DMS53 treated with DMSO at 0.1 percent for 48 hours (cell line): ENCODE measurements around the gene DTNB.
A peak's percentile ranks its signal among the peaks of the same experiment; 100 is the strongest.

Source experiments
- DNase-seq: peaks from one replicate; lab custom pipeline; 2025; ENCODE audit not compliant: unreplicated experiment; lab: John Stamatoyannopoulos, UW

The DTNB gene

DNA sequence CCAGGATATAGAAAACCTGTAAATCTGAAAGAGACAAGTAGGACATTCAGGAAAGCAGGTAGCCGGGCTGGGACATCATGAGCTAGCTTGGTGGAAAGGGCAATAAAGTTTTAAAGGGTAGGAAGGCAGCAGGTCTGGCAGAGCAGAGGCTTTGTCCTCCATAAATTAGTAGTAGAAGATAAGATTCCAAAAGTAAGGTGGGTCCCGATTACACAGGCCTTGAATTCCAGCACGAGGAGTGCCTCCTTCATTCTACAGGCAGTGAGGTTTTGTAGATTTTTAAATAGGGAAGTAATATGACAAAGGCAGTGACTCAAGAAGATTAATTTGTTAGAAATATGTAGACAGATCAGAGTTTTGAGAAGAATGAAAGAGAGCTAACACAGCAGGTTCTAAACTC lies 160.7 kb downstream of the DTNB start:
- no peak for DNase-seq

DNA sequence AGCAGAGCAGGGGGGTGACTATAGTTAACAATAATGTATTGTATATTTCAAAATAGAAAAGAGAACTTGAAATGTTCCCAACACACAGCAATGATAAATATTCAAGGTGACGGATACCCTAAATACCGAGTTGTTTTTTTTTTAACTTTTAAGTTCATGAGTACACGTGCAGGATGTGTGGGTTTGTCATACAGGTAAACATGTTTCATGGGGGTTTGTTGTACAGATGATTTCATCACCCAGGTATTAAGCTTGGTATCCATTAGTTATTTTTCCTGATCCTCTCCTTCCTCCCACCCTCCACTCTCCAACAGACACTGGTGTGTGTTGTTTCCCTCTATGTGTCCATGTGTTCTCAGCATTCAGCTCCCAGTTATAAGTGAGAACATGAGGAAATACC lies 167.2 kb downstream of the DTNB start:
- no peak for DNase-seq

DNA sequence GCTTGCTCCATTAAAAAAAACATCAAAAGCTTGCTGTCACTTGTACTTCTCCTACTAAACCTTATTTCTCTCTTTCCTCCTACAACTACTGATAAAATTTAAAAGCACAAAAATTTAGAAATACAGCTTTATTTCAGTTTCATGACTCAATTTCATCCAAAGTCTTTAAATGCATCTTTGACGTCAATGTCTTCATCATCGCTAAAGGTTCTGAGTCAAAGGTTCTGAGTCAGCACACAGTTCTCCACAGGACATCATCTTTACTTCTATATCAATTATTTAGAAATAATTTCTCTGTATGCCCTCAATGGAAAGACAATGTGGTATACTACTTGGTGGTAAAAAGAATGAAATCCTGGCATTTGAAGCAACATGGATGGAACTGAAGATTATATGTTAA lies 167.8 kb downstream of the DTNB start:
- DNase-seq, result no peak

DNA sequence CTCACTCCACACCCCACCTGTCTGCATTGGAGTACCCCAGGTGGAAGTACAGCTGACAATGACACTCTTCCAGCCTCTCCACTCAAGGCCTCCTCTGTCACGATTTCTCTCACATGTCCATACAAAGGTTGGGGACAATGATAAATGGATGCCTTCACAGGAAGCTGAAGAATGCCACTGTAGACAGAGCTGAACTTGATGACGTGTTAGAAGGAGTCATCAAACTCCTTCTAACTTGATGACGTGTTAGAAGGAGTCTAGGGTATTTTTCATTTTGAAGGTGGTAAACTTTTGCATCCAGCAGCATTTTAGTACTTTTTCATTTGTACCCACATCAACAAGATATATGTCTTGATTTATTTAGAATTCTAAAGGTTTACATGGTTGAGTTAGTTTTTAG lies 168.2 kb downstream of the DTNB start:
- DNase-seq, result no peak

DNA sequence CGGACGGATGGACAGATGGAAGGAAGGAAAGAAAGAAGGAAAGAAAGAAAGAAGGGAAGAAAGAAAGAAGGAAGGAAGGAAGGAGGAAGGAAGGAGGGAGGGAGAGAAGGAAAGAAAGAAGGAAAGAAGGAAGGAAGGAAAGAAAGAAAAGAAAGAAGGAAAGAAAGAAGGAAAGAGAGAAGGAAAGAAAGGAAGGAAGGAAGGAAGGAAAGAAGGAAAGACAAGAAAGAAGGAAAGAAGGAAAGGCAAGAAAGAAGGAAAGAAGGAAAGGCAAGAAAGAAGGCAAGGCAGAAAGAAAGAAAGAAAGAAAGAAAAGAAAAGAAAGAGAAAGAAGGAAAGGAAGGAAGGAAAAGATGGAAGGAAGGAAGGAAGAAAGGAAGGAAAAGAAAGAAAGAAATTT lies 169.1 kb downstream of the DTNB start:
- DNase-seq, result no peak

DNA sequence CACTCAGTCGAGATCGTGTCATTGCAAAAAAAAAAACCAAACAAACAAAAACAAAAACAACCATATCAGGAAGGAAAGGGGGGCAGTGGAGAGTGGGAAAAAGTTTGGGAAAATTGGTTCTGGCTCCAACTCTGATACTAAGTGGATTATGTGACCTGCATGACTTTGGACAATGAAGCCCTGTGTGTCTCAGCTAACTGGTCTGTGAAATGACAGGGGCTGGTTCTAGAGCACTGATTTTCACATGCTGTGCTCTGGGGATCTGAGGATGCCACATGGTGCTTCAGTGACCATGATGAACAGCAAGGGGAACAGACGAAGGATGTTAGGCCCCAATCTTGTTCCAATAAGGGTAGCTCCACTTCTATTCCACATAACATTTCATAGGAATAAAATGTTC lies 174.2 kb downstream of the DTNB start:
- DNase-seq, result no peak

DNA sequence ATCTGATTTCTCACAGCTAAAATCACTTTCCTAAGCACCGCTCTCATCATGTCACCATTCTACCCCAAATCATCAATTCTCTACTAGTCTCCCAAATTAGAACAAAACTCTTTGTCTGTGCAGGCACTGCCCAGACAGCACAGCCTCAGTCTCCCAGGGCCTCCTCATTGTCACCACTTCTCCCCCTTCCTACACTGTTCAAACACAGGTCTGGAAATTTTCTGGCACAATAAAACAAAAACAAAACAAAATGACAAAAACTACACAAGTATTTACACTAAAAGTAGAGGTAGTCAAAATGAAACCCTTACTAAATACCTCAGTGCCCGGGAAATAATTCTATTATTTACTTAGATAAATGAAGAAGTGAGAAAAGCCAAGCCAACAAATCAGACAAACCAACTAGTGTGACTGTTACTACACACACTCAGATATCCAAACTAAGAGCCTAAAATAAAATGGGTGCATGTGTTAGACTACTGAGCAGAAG lies 175.4 kb downstream of the DTNB start:
- no peak for DNase-seq

DNA sequence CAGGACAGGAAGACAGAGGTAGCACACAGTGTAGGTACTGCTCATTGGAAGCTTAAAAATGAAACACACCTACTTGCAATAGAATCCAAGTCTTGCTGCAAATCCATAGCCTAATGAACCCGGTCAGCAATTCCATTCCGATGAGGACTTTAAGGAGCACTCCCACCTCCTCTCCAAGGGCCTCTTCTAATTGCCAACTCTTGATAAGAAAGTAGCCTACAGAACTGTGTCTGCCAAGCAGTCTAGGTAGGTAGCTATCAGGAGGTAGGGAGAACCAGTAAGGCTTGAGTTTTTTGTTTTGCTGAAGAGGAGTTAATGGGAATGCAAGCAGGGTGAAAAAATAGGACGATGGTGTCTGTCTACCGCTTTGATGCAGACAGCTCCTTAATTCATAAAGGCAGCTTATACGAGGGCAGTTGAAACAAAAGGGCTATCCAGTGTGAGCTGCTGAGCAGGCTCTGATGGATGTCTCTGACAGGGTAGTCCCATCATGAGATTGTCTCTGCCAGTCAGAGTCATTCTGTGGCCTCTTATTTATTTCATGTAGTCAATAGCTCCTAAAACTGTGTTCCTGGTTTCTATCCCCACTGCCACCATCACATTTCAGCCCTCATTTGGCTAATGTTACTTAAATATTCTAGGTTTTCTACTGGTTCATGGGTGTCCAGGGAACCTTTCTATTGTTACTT lies 176.0 kb downstream of the DTNB start:
- DNase-seq, result no peak

DNA sequence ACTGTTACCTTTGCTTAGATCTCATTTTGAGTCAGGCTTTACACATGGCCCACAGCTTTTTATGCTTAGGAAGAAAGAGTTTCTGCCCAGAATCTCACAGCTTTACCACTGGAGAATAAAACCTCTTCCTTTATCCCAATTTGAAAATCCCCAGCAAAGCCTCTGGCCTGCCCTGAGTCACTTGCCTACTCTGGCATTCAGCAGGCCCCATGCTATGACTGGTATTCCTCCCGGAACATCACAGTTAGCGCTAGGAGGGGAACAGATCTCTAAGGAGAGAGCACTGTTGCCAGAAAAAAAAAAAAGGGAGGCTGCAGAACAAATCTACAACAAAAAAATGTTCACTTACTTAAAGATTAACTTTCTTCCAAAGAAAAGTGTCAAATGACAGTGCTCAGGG lies 178.8 kb downstream of the DTNB start:
- no peak for DNase-seq

DNA sequence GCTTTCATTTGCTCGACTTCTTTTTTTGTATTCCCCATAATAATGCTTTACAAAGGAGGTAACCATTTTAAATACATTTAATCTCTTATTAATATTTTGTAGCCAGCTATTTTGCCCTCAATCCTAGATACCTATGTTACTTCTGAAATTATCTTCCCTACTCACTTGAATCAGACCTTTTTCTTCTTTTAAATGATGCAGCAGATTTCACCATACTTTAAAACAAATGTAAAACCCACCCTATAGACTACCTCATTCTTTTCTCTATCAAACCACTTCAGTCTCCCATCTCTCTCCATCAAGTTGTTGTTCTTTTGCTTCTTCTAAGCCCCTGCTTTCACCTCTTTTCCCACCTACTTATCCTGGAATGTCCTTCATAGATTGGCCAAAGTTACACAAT lies 180.2 kb downstream of the DTNB start:
- DNase-seq, result no peak

DNA sequence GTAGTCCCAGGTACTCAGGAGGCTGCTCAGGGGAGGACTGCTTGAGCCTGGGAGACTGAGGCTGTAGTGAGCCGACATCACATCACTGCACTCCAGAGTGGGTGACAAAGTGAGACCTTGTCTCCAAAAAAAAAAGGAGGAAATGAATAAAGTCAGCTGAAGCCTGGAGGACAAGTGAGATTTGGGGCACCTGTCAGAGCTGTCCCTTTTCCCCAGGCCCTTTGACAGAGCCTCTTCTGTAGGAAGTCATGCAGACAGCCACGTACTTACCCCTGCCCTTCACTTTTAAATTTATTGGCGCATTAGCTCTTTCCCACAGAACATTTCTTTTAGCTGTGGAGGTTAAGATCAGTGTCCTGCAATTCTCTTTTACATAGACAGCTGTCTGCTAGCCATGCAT lies 180.7 kb downstream of the DTNB start:
- DNase-seq, result peak; percentile 31

DNA sequence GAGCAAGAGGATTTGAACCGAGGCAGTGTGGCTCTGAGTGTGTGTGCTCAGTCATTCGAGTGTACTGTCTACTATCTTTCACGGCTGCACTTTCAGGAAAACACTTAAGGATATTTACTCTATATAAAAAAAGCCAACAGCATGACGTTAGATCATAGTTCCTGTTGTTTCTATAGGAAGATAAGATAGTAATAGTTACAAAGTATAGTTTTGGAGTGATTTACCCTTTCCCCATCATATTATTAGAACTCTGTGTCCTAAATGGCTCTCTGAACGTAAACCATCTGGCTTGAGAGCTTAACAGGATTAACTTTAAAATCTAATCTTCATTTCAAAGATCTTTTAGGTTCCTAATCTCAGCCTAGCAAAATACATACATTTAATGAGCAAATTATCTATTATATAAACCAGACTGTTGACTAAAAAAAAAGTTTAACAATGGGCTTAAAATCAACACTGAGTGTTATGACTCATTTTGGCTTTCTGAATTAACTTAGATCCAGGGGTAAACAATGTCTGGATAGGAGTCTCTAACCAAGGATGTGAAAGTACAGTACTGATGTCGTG lies 181.3 kb downstream of the DTNB start:
- peak; percentile 71 for DNase-seq

DNA sequence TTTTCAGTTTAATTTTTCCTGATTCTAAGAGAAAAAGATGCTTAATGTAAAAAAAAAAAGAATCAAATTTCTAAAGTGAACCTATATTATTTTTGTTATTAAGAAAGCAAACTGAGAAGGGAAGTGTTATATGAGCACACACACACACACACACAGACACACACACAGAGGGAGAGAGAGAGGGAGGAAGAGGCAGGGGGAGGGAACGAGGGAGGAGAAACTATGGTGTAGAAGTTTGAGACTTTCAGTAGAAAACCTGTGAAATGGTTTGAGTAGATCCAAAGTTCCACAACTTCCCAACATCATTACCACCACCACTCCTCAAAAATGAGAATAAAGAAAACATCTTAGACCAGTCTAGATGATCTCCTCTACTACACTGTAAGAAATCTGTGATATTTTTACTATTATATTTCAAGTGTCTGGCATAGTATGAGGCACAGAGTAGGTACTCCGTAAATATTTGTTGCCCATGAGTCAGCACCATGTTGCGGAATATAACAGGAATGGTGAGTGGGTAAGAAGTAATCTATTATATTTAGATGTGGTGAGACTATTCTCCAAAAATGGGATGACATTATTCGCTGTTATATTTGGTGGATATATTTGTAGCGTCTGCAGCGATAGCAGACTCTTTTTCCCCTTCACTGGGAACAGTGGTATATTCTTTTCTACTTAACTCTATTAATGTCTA lies 182.2 kb downstream of the DTNB start:
- peak; percentile 4 for DNase-seq

DNA sequence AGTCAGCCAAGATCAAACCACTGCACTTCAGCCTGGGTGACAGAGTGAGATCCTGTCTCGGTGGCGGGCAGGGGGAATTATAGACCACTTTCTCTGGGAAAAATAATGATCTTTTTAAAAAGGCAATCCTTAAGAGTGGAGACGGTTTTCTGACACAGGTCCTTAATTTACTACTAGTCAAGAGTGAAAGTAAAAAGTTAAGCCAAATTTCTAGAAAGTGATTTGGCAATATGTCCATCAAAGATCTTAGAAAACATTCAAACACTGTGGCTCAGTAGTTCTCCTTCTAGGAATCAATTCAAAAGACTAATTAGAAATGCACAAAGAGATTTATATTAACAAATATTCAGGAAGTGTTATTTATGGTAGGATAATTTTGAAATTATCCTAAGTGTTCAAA lies 183.2 kb downstream of the DTNB start:
- DNase-seq, result no peak

DNA sequence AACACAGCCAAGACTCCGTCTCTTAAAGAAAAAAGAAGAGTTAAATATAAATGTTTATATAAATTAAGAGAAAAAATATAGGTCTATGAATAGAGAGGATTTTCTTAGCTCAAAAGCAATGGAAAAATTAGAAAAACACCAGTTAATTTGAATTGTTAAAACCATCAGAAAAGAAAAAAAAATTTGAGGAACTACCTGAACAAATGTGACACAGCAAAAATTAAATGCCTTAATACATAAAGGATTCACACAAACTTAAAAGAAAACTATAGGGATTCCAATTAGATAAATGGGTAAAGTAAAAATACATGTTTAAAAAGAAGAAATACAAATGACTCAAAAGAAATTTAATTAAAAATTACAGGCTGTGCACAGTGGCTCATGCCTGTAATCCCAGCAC lies 183.7 kb downstream of the DTNB start:
- DNase-seq, result no peak

DNA sequence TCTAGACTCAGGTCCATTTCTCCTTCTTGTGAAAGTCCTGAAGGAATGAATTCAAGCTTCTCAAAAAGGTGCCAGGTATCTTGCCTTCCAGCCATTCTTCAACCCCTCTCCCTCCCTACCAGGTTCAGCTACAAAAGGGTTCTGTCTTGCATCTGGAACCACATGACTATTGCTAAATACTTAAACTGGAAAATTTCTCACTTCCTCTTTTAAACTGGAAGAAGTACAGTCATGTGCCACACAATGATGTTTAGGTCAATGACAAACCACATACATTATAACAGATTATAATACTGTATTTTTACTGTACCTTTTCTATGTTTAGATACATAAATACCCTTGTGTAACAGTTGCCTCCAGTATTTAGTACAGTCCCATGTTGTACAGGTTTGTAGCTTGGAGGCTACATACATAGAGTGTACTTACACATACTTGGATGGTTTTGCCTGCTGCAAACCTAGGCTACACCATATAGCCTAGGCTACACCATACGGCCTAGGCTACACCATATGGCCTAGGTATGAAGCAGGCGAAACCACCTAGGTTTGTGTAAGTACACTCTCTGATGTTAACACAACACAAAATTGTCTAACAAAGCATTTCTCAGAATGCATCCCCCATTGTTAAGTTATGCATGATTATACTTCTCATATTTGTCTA lies 189.6 kb downstream of the DTNB start:
- DNase-seq, result no peak

DNA sequence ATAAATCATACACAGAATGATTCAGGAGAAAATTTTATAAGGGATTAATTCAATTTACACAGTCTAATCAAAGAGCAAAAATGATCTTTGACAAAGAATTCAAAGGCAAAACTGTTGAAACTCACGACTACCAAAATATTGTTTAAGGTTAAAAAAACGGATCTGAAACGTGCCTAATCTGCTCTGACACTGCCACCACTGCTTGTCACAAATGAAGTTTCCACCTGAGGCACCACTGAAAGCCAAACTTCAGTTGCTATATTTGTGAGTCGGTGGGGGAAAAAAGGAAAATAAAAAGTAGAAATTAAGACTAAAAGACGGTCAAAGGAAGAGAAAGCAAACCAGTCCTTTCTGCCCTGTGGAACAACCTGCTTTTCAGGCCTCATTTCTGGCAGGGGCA lies 191.0 kb downstream of the DTNB start:
- DNase-seq, result no peak

DNA sequence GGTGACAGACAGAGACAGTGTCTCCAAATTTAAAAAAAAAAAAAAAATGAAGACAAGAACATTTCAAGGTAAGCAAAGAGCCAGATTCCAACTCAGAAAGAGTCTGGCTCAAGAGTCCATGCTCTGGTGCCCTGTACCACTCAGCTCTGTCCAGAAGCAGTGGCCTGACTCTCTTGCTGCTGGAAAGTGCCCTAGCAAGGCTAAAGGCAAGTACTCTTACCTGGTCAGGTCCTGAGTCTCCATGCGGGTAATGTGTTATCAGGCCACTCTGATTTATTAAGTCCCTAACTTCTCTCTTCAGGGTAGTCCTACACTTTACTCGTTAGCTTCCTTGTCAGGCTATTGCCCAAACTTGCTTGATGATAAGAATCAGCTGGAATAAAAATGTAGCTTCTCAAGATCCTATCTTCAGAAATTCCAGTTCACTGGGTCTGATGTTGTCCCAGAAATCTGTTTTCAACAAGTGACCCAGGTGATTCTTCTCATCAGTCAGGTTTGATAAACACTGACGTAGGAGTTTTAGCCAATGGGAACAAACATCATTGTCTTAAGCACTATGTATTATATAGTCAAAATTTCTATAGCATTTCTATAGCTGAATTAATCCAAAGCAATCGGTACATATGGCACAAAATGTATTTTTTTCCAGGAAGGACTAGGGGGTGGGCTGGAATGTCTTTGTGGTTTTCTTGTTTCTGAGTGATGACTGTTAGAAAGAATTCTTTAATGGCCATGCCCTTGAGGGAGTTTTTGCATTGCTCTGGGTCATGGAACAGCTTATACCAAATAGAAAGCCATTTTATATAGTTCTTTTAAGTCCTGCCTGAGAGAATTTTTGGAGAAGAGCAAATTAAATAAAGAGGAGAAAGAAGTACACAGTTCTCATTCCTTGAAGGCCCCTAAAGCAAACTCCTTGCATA lies 191.7 kb downstream of the DTNB start:
- no peak for DNase-seq

DNA sequence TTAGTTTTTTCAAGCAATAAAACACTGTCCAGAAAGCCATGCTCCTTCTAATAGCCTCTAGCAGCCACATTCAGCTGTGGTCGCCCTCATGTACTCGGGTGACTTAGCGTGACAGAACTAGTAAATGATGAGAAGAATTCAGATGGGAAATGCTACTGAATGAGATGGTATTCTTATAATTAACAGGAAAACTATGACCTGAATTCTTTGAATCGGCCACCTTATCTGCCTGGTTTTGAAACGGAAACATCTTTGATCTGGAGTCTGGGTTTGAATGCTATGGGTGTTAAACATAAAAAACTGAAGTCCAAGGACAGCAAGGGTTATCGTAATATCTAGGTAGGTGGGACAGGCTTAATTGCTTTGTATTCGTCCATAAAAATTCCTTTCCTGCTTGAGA lies 192.8 kb downstream of the DTNB start:
- DNase-seq, result no peak

DNA sequence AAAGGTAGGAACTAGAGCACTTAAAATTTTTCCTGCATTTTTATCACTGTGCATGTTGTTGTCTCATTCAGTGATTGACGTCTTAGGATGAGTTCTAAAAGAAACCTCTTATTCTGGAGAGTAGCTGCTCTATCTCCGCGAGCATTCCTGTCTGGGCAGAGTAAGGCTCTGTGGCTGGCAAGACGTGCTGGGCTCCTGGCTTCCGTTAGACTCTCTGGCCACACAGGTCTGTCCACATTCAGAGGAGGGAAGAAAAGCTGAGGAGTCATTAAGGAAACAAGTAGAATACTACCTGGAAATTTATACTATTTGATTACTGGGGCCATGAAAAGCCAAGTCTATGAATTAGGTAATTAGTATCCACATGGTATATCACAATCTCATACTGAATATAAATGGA lies 193.6 kb downstream of the DTNB start:
- DNase-seq, result no peak

DNA sequence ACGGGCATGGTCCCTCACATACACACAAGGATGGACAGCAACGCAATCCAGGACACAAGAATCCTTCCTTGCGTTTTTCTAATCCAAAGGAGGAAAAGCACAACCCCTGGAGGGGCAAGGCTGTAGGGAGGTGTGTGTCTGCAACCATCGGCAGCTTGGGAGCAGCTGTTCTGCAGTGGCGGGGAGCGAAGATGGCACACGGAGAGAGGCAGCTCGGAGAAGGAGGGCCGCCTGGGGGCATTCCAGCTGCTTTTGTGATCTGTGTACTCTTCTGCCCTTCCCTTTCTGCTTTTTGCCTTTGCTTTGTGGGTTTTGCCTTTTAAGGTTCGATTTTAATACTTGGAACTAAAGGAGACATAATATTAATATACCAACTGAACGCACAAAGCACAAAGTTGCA lies 194.6 kb downstream of the DTNB start:
- DNase-seq, result no peak
